Measurements from ENCODE around the gene SNRNP70. TPM values are rescaled to one million over a fixed set of nuclear protein-coding genes. Genes with fewer than 3 reads are reported as not detected.

Gene SNRNP70
- total and polyA plus RNA-seq, 7 donors = 33.8 to 382 (median 167) TPM

GRCh38 chr19:49110567-49110966 is 25.3 kb downstream of the SNRNP70 start:
- 50 to 68% methylated on average over 3 of the region's 3 CpGs for WGBS, 2 donors
- no peaks in the 10 kb centered on the region for H3K27me3 ChIP-seq

GRCh38 chr19:49111218-49111998 is 26.2 kb downstream of the SNRNP70 start:
- intact Hi-C loops (cut with DNase I) = no loop called here
- no peak for DNase-seq
- Histone ChIP-seq H3K9me3 (no peaks in the 10 kb centered on the region), H3K4me3 (no peak overlapping the region), H3K4me1 (peaks cover 0 to 22% (median 10%) of the 10 kb centered on the region in 4 donors), H3K27me3 (no peaks in the 10 kb centered on the region), H3K36me3 (peaks cover 0 to 30% (median 19%) of the 10 kb centered on the region in 4 donors), H3K27ac (no peak overlapping the region)
- WGBS, 2 donors = 82 to 87% methylated on average over 11 of the region's 11 CpGs
- no peak for TF ChIP-seq POLR2AphosphoS5 (IDR thresholded peaks at IDR 0.05)
- no peak for TF ChIP-seq POLR2A (IDR thresholded peaks at IDR 0.05)
- TF ChIP-seq CTCF (IDR thresholded peaks at IDR 0.05) = no peak
- no peak for TF ChIP-seq EP300 (IDR thresholded peaks at IDR 0.05)

More at GRCh38 chr19:49110567-49110966, 25.3 kb downstream of the SNRNP70 start:
- Histone ChIP-seq H3K4me1 (peaks cover 0 to 22% (median 10%) of the 10 kb centered on the region in 4 donors), H3K27ac (peak overlapping the region in 1 of 4 donors; percentile 26), H3K36me3 (peaks cover 5 to 38% (median 23%) of the 10 kb centered on the region in 4 donors), H3K9me3 (no peaks in the 10 kb centered on the region), H3K4me3 (no peak overlapping the region)
- no peak for DNase-seq
- intact Hi-C loops (cut with DNase I) = no loop called here
- TF ChIP-seq POLR2A (IDR thresholded peaks at IDR 0.05) (no peak), EP300 (IDR thresholded peaks at IDR 0.05) (no peak), POLR2AphosphoS5 (IDR thresholded peaks at IDR 0.05) (no peak), CTCF (IDR thresholded peaks at IDR 0.05) (no peak)

- Histone ChIP-seq H3K27ac (peak within 1 kb of the TSS; percentile 83 to 91 (median 84)), H3K36me3 (peaks cover 0 to 4% (median under 1%) of the 10 kb centered on the region in 4 donors), H3K4me3 (peak within 1 kb of the TSS; percentile 71 to 87 (median 84)), H3K4me1 (peaks cover 0 to 37% (median 24%) of the 10 kb centered on the region in 4 donors), H3K27me3 (no peaks in the 10 kb centered on the region), H3K9me3 (no peaks in the 10 kb centered on the region)
- WGBS, 2 donors = 1% methylated on average over 66 of the region's 66 CpGs
- intact Hi-C loops (cut with DNase I) = loop anchor here (2.0 kb wide), 2 partner anchors 29 kb away; partner anchors contain the start of gene SNRNP70
- TF ChIP-seq POLR2AphosphoS5 (IDR thresholded peaks at IDR 0.05) (peak in 2 of 4 donors; percentile 23 to 31), POLR2A (IDR thresholded peaks at IDR 0.05) (no peak), CTCF (IDR thresholded peaks at IDR 0.05) (peak in 2 of 4 experiments; percentile 34 to 62)
- peak; percentile 75 for DNase-seq
Measured at GRCh38 chr19:49113762-49114629, 28.7 kb downstream of the SNRNP70 start, which contains the start of gene LIN7B. Gene LIN7B, plus strand, starts transcription at chr19:49114370. Its CDS starts 35 bp downstream, at chr19:49114405.

- TF ChIP-seq POLR2A (IDR thresholded peaks at IDR 0.05) (no peak), EP300 (IDR thresholded peaks at IDR 0.05) (no peak), POLR2AphosphoS5 (IDR thresholded peaks at IDR 0.05) (peak; percentile 25 to 55 (median 46))
- Histone ChIP-seq H3K4me1 (peaks cover 0 to 43% (median 31%) of the 10 kb centered on the region in 4 donors), H3K27me3 (no peaks in the 10 kb centered on the region), H3K36me3 (no peaks in the 10 kb centered on the region), H3K27ac (peak overlapping the region; percentile 83 to 91 (median 84)), H3K4me3 (peak overlapping the region; percentile 71 to 87 (median 84)), H3K9me3 (no peaks in the 10 kb centered on the region)
- intact Hi-C loops (cut with DNase I) = loop anchor here (2.0 kb wide), 2 partner anchors 28 to 30 kb away; partner anchors contain the start of gene SNRNP70
- peak; percentile 83 for DNase-seq
- 9 to 11% methylated on average over 68 of the region's 68 CpGs for WGBS, 2 donors
Measured at GRCh38 chr19:49114630-49115363, 29.5 kb downstream of the SNRNP70 start.
